ENCODE results near the gene MESP2.

Gene MESP2

GRCh38 chr15:89799011-89799911 is 23.1 kb downstream of the MESP2 start:
- Histone ChIP-seq H3K27ac (ENCODE audit: low read depth, low read length) (no peak overlapping the region), H3K36me3 (ENCODE audit: control insufficient read depth, insufficient read depth, low read length) (no peaks in the 10 kb centered on the region), H3K27me3 (ENCODE audit: control insufficient read depth, insufficient read depth, low read length) (no peaks in the 10 kb centered on the region), H3K4me1 (ENCODE audit: control insufficient read depth, insufficient read depth, low read length) (no peaks in the 10 kb centered on the region), H3K9ac (ENCODE audit: low read length) (no peak overlapping the region), H3K4me3 (ENCODE audit: low read length) (no peak overlapping the region)

- H3K4me1 ChIP-seq (ENCODE audit: control insufficient read depth, insufficient read depth, low read length): no peaks in the 10 kb centered on the region
- no peak overlapping the region for H3K9ac ChIP-seq (ENCODE audit: low read length)
- no peaks in the 10 kb centered on the region for H3K27me3 ChIP-seq (ENCODE audit: control insufficient read depth, insufficient read depth, low read length)
- H3K36me3 ChIP-seq (ENCODE audit: control insufficient read depth, insufficient read depth, low read length): no peaks in the 10 kb centered on the region
- no peak overlapping the region for H3K4me3 ChIP-seq (ENCODE audit: low read length)
- H3K27ac ChIP-seq (ENCODE audit: low read depth, low read length): no peak overlapping the region
Observed at GRCh38 chr15:89799918-89800498, 23.9 kb downstream of the MESP2 start.

- Histone ChIP-seq H3K36me3 (ENCODE audit: control insufficient read depth, insufficient read depth, low read length) (no peaks in the 10 kb centered on the region), H3K4me1 (ENCODE audit: control insufficient read depth, insufficient read depth, low read length) (no peaks in the 10 kb centered on the region), H3K4me3 (ENCODE audit: low read length) (no peak overlapping the region), H3K9ac (ENCODE audit: low read length) (no peak overlapping the region), H3K27ac (ENCODE audit: low read depth, low read length) (no peak overlapping the region), H3K27me3 (ENCODE audit: control insufficient read depth, insufficient read depth, low read length) (no peaks in the 10 kb centered on the region)
Observed at GRCh38 chr15:89801471-89802195, 25.5 kb downstream of the MESP2 start.

- H3K9ac ChIP-seq (ENCODE audit: low read length): no peak overlapping the region
- H3K27ac ChIP-seq (ENCODE audit: low read depth, low read length): no peak overlapping the region
- no peaks in the 10 kb centered on the region for H3K36me3 ChIP-seq (ENCODE audit: control insufficient read depth, insufficient read depth, low read length)
- H3K4me3 ChIP-seq (ENCODE audit: low read length): no peak overlapping the region
- no peaks in the 10 kb centered on the region for H3K27me3 ChIP-seq (ENCODE audit: control insufficient read depth, insufficient read depth, low read length)
- no peaks in the 10 kb centered on the region for H3K4me1 ChIP-seq (ENCODE audit: control insufficient read depth, insufficient read depth, low read length)
Observed at GRCh38 chr15:89802231-89802928, 26.2 kb downstream of the MESP2 start.

GRCh38 chr15:89802986-89803824 is 27.1 kb downstream of the MESP2 start:
- no peaks in the 10 kb centered on the region for H3K4me1 ChIP-seq (ENCODE audit: control insufficient read depth, insufficient read depth, low read length)
- no peaks in the 10 kb centered on the region for H3K27me3 ChIP-seq (ENCODE audit: control insufficient read depth, insufficient read depth, low read length)
- no peak overlapping the region for H3K27ac ChIP-seq (ENCODE audit: low read depth, low read length)
- H3K36me3 ChIP-seq (ENCODE audit: control insufficient read depth, insufficient read depth, low read length): no peaks in the 10 kb centered on the region
- H3K4me3 ChIP-seq (ENCODE audit: low read length): no peak overlapping the region
- H3K9ac ChIP-seq (ENCODE audit: low read length): no peak overlapping the region

- Histone ChIP-seq H3K27me3 (ENCODE audit: control insufficient read depth, insufficient read depth, low read length) (no peaks in the 10 kb centered on the region), H3K27ac (ENCODE audit: low read depth, low read length) (no peak overlapping the region), H3K36me3 (ENCODE audit: control insufficient read depth, insufficient read depth, low read length) (no peaks in the 10 kb centered on the region), H3K4me1 (ENCODE audit: control insufficient read depth, insufficient read depth, low read length) (no peaks in the 10 kb centered on the region), H3K9ac (ENCODE audit: low read length) (no peak overlapping the region), H3K4me3 (ENCODE audit: low read length) (no peak overlapping the region)
Observed at GRCh38 chr15:89803941-89804800, 28.0 kb downstream of the MESP2 start.

GRCh38 chr15:89805241-89806209 is 29.4 kb downstream of the MESP2 start:
- Histone ChIP-seq H3K9ac (ENCODE audit: low read length) (no peak overlapping the region), H3K36me3 (ENCODE audit: control insufficient read depth, insufficient read depth, low read length) (no peaks in the 10 kb centered on the region), H3K27ac (ENCODE audit: low read depth, low read length) (no peak overlapping the region), H3K4me1 (ENCODE audit: control insufficient read depth, insufficient read depth, low read length) (no peaks in the 10 kb centered on the region), H3K4me3 (ENCODE audit: low read length) (no peak overlapping the region), H3K27me3 (ENCODE audit: control insufficient read depth, insufficient read depth, low read length) (no peaks in the 10 kb centered on the region)

GRCh38 chr15:89806210-89806558 is 30.1 kb downstream of the MESP2 start:
- Histone ChIP-seq H3K4me3 (ENCODE audit: low read length) (no peak overlapping the region), H3K27me3 (ENCODE audit: control insufficient read depth, insufficient read depth, low read length) (no peaks in the 10 kb centered on the region), H3K36me3 (ENCODE audit: control insufficient read depth, insufficient read depth, low read length) (no peaks in the 10 kb centered on the region), H3K4me1 (ENCODE audit: control insufficient read depth, insufficient read depth, low read length) (no peaks in the 10 kb centered on the region), H3K9ac (ENCODE audit: low read length) (no peak overlapping the region), H3K27ac (ENCODE audit: low read depth, low read length) (no peak overlapping the region)

GRCh38 chr15:89806559-89807550 is 30.7 kb downstream of the MESP2 start:
- H3K9ac ChIP-seq (ENCODE audit: low read length): no peak overlapping the region
- no peaks in the 10 kb centered on the region for H3K4me1 ChIP-seq (ENCODE audit: control insufficient read depth, insufficient read depth, low read length)
- no peaks in the 10 kb centered on the region for H3K36me3 ChIP-seq (ENCODE audit: control insufficient read depth, insufficient read depth, low read length)
- H3K4me3 ChIP-seq (ENCODE audit: low read length): no peak overlapping the region
- no peaks in the 10 kb centered on the region for H3K27me3 ChIP-seq (ENCODE audit: control insufficient read depth, insufficient read depth, low read length)
- no peak overlapping the region for H3K27ac ChIP-seq (ENCODE audit: low read depth, low read length)

Measured in rectal smooth muscle tissue (tissue), 1 donor.